ENCODE measurements around the gene PLCL2. TPM values are rescaled to one million over a fixed set of nuclear protein-coding genes. Genes with fewer than 3 reads are reported as not detected.
"Not testable (repeated sequence)": the region's sequence is repeated elsewhere in the genome, so short reads cannot be mapped to it uniquely, and the experiment has no call there.

The PLCL2 gene
- total RNA-seq, 1 donor from 2014 or later = 2.5 TPM

DNA sequence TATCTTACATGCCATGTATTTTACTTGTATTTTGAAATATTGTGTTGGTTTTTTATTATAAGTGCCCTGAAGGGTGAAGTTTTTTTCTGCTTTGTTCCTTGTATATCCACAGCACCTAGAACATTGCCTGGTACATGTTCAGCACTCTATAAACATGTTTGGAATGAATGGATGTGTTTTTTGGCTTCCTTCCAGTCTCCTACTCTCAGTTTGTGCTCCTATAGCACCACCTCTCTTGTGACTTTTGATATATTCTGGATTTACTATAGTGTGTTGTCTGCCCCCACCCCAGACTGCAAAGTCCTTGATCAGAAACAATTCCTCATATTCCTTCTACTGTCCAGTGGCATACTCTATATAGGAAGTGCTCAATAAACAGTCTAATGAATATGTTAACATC is 60.6 kb downstream of the PLCL2 start:
- no peak for DNase-seq (ENCODE audit: low read depth)
- TF ChIP-seq CTCF (IDR thresholded peaks at IDR 0.05; ENCODE audit: insufficient read depth, low read length, poor library complexity, severe bottlenecking) = no peak
- no peaks in the 10 kb centered on the region for H3K36me3 ChIP-seq (ENCODE audit: control insufficient read depth, insufficient read depth, low read length)

DNA sequence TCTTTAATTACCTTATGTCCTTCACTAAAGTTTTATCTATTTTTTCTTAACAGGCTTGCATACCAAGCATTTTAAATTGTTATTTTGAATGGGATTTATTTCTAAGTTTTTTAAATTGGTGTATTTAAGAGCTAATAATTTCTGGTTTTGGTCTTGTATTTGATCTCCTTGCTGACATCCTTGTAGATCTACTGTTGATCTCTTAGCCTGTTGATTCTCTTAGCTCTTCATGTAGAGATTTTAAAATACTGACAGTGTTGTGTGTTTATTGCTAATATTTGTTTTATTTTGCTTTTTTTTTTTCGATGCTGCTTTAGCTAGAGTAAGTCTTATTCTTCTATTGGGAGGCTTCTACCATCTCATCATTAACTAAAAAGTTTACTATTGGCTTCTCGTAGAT is 65.5 kb downstream of the PLCL2 start:
- no peak for TF ChIP-seq CTCF (IDR thresholded peaks at IDR 0.05; ENCODE audit: insufficient read depth, low read length, poor library complexity, severe bottlenecking)
- no peak for DNase-seq (ENCODE audit: low read depth)

More for the DNA sequence above, 60.6 kb downstream of the PLCL2 start:
- H3K4me3 ChIP-seq (ENCODE audit: low read depth, low read length) = no peak overlapping the region
- no peaks in the 10 kb centered on the region for H3K27me3 ChIP-seq (ENCODE audit: control insufficient read depth, insufficient read depth, low read length)

DNA sequence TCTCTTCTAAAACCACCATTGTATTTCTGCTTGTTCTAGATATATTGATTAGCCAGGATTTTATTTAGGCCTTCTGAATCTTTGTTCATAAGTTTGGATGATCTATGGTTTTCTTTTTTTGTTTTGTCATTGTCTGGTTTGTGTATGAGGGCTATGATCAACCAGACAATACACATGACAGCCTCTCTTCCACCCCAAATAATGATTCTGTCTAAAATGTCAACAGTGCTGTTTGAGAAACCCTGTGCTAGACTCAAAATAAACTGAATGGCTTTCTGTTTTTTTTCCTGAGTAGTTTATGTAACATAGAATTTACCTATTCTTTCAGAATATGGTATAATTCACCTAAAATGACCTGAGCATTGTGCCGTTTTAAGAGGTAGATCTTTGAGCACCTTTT is 66.1 kb downstream of the PLCL2 start:
- no peaks in the 10 kb centered on the region for H3K27me3 ChIP-seq (ENCODE audit: control insufficient read depth, insufficient read depth, low read length)
- H3K36me3 ChIP-seq (ENCODE audit: control insufficient read depth, insufficient read depth, low read length) = no peaks in the 10 kb centered on the region
- no peak for TF ChIP-seq CTCF (IDR thresholded peaks at IDR 0.05; ENCODE audit: insufficient read depth, low read length, poor library complexity, severe bottlenecking)
- no peak for DNase-seq (ENCODE audit: low read depth)
- H3K4me3 ChIP-seq (ENCODE audit: low read depth, low read length) = no peak overlapping the region

More for the DNA sequence above, 65.5 kb downstream of the PLCL2 start:
- Histone ChIP-seq H3K36me3 (ENCODE audit: control insufficient read depth, insufficient read depth, low read length) (no peaks in the 10 kb centered on the region), H3K27me3 (ENCODE audit: control insufficient read depth, insufficient read depth, low read length) (no peaks in the 10 kb centered on the region), H3K4me3 (ENCODE audit: low read depth, low read length) (no peak overlapping the region)

GRCh38 chr3:16957852-16958251 is 73.1 kb downstream of the PLCL2 start:
- H3K4me3 ChIP-seq (ENCODE audit: low read depth, low read length); H3K27me3 ChIP-seq (ENCODE audit: control insufficient read depth, insufficient read depth, low read length); H3K36me3 ChIP-seq (ENCODE audit: control insufficient read depth, insufficient read depth, low read length); DNase-seq (ENCODE audit: low read depth): not testable (repeated sequence)

DNA sequence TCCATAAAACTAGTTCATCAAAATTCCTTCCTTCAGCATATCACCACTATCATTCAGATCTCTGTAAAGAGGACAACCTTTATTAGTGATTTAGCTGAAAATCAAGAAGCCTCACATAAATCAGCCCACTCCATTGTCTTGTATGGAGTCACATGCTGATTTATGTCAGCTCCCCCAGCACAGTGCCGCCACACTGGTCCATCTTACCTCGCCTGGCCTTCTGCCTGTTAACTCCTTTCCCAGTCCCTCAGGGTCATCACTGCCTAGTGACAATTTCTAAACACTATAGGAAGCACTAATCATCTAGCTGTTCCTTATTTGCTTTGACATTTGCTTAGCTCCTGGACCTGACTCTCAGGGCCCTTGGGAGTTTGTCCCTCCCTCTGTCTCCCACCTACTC is 75.4 kb downstream of the PLCL2 start:
- TF ChIP-seq CTCF (IDR thresholded peaks at IDR 0.05; ENCODE audit: insufficient read depth, low read length, poor library complexity, severe bottlenecking) = no peak
- no peaks in the 10 kb centered on the region for H3K27me3 ChIP-seq (ENCODE audit: control insufficient read depth, insufficient read depth, low read length)
- no peak overlapping the region for H3K4me3 ChIP-seq (ENCODE audit: low read depth, low read length)
- H3K36me3 ChIP-seq (ENCODE audit: control insufficient read depth, insufficient read depth, low read length) = no peaks in the 10 kb centered on the region
- no peak for DNase-seq (ENCODE audit: low read depth)

GRCh38 chr3:16961621-16962205 is 77.0 kb downstream of the PLCL2 start:
- DNase-seq (ENCODE audit: low read depth) = no peak
- H3K27me3 ChIP-seq (ENCODE audit: control insufficient read depth, insufficient read depth, low read length) = no peaks in the 10 kb centered on the region
- H3K4me3 ChIP-seq (ENCODE audit: low read depth, low read length) = no peak overlapping the region
- H3K36me3 ChIP-seq (ENCODE audit: control insufficient read depth, insufficient read depth, low read length) = no peaks in the 10 kb centered on the region
- TF ChIP-seq CTCF (IDR thresholded peaks at IDR 0.05; ENCODE audit: insufficient read depth, low read length, poor library complexity, severe bottlenecking) = no peak
